Fibroblast of pulmonary artery (primary cell): ENCODE results near the gene ST8SIA1.

Experiments
- DNase-seq: peaks from one replicate; pipeline ENCODE4 v3.0.0-alpha.2; 2010; ENCODE audit warnings: low read depth
- H3K4me3 ChIP-seq: replicated peaks from 2 replicates; pipeline ENCODE4 v1.5.1; 2011; ENCODE audit warnings: low read depth, mild to moderate bottlenecking, control low read depth, low read length, moderate library complexity
- TF ChIP-seq, protein P1 (sequence below): IDR thresholded peaks from 2 replicates; pipeline ENCODE4 v1.5.1; 2011; ENCODE audit warnings: mild to moderate bottlenecking, control low read depth, low read length, inconsistent platforms; ENCODE audit errors: missing control alignments

ST8SIA1 gene

DNA sequence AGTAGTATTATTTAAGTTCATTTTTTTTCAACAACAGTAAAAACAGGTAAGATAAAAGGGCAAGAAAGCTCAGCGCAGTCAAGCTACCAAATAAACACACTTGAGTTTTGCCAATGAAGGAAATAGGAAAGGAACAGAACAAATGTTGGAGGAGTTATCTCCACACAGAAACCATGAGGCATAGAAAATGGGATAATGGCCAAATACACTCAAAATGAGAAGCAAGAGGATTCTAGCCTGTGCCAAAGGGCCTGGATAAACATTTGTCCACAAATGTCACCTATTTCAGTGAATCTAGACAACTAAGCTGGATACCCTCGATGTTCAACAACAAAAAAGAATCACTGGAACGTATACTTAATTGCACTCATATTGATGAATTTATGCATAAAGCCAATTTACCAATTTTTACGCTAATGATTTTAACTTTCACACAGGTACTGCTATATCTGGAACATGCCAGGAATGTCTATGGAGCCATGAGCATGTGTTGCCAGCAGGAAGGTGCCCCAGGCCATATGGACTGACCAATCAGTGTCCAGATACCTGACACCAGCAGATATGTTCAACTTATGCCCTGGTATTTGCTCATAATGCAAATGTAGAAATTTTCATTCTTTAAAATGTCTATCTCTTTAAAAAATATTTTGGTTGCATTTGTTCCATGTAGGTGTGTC lies 21.1 kb downstream of the ST8SIA1 start:
- no peak overlapping the region for H3K4me3 ChIP-seq
- peak; percentile 59 for DNase-seq
- TF ChIP-seq, protein P1, sequence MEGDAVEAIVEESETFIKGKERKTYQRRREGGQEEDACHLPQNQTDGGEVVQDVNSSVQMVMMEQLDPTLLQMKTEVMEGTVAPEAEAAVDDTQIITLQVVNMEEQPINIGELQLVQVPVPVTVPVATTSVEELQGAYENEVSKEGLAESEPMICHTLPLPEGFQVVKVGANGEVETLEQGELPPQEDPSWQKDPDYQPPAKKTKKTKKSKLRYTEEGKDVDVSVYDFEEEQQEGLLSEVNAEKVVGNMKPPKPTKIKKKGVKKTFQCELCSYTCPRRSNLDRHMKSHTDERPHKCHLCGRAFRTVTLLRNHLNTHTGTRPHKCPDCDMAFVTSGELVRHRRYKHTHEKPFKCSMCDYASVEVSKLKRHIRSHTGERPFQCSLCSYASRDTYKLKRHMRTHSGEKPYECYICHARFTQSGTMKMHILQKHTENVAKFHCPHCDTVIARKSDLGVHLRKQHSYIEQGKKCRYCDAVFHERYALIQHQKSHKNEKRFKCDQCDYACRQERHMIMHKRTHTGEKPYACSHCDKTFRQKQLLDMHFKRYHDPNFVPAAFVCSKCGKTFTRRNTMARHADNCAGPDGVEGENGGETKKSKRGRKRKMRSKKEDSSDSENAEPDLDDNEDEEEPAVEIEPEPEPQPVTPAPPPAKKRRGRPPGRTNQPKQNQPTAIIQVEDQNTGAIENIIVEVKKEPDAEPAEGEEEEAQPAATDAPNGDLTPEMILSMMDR, result no peak

DNA sequence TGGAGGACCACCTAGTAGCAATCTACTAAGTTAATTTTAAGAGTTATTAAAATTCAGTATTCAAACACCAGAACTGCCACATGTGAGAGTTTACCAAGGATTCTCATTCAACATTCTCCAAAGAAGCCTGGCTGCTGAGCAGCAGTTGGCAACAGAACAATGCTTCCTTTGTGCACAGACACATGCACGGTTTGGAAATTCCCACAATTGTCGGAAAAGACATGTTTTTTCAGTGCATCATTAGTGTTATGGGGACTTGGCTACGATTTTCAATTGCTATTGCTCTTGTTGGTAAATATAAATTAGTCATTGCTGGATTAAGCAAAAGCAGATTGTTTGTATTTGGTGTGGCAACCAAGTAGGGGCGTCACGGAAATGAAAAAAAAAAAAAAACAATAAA lies 22.2 kb downstream of the ST8SIA1 start:
- DNase-seq, result peak; percentile 98
- TF ChIP-seq, protein P1, result no peak
- no peak overlapping the region for H3K4me3 ChIP-seq

DNA sequence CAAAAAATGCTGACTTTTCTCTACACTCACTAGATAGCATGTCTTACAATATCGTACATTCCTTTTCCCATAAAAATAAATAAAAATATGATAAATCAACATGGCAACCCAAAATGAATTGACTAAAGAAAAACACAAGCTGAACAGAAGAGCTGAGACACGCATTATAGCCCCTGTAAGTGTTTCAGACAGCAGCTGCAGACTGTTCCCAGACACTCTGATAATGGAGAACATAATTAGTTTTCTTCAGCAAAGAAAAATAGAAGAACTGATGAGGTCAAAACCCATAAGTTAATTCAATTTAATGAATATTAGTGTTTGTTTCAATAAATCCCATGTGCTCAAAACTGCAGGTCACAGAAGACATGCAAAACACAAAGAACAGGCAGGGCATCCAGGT lies 23.8 kb downstream of the ST8SIA1 start:
- no peak for DNase-seq
- H3K4me3 ChIP-seq, result no peak overlapping the region
- TF ChIP-seq, protein P1, result no peak

DNA sequence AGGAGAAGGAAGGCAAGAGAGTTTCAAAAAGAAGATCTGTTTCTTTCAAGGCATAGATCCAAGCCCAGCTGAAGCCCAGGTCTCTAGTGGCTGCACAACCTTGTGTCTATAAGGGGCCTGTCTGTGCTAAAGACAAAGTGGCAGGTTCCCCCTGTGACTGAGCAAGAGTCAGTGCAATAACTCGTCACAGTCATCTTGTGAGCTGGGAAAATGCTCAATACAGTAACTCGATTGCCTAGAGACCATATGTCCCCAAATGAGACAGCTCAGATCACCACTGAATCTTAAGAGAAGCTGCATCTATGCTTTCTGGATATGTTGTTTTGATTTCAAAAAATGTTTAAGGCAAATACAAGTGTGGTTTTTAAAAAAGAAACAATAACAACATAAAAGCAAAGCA lies 24.2 kb downstream of the ST8SIA1 start:
- no peak overlapping the region for H3K4me3 ChIP-seq
- TF ChIP-seq, protein P1, result no peak
- no peak for DNase-seq

DNA sequence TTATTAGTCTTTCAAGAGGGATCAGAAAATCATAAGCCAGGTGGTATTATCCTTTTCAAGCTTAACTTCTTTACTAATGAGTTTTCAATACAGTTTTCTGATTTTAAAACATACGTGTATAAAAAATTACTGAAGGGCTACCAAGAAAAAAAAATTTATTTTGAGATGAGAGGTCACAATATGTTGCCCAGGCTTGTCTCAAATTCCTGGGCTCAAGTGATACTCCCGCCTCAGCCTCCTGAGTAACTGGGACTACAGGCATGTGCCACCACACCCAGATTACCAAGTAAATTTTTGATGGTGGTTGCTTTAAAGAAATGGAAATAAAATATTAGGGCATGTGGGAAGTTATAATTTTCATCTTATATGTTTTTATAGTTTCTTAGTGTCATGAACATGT lies 26.7 kb downstream of the ST8SIA1 start:
- no peak overlapping the region for H3K4me3 ChIP-seq
- no peak for DNase-seq
- TF ChIP-seq, protein P1, result no peak

DNA sequence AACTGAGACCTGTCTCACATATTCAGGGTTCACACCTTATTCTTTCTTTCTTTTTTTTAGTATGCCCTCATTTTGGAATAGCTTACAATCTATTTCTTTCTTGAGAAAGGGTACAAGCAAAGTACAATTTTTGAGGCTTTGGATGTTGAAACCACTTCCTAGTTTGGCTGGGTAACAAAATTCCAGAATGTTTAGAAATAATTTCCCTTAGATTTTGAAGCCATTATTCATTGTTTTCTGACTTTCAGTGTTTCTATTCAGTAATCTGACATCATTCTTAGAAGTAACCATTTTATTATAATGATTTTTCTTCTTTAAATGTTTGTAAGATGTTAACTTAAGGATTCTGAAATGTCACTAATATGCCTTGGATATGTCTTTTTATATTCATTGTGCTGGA lies 28.2 kb downstream of the ST8SIA1 start:
- H3K4me3 ChIP-seq, result no peak overlapping the region
- peak; percentile 79 for DNase-seq
- TF ChIP-seq, protein P1, result no peak

DNA sequence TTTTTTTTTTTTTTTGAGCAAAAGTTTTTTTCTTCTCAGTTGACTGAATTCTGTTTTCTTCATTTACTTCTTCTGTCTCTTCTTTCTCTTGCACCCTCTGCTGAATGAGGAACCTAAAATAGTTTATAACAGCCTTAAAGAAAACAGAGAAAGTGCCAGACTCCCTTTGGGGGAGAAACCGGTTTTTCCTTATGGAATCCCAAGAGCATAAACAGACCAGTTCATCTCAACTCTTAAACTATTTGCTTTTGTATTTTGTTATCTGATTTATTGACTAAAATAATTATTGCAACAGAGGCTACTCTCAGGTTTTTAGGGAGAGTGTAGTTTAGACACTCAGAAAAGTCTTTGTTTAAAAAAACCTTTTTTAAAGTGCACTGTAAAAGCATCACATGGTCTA lies 30.2 kb downstream of the ST8SIA1 start:
- no peak overlapping the region for H3K4me3 ChIP-seq
- no peak for DNase-seq
- TF ChIP-seq, protein P1, result no peak
